Fibroblast of lung (primary cell): ENCODE results near the gene ANO1.

Experiments used
- EZH2 ChIP-seq: IDR thresholded peaks from 2 replicates; pipeline ENCODE4 v1.5.1; 2012; ENCODE audit warnings: low read length, control low read depth, mild to moderate bottlenecking; ENCODE audit errors: missing control alignments
- TF ChIP-seq, protein P1 (sequence below), 2 donors: IDR thresholded peaks in 1 of 2; conservative IDR thresholded peaks in 1 of 2; 1 replicate in 1 of 2; 2 replicates in 1 of 2; pipeline ENCODE4 v1.5.1; 2011 to 2012; ENCODE audit warnings: low read length in 2 of 2, control low read depth in 1 of 2, inconsistent platforms in 1 of 2, low read depth in 1 of 2, mild to moderate bottlenecking in 1 of 2

DNA sequence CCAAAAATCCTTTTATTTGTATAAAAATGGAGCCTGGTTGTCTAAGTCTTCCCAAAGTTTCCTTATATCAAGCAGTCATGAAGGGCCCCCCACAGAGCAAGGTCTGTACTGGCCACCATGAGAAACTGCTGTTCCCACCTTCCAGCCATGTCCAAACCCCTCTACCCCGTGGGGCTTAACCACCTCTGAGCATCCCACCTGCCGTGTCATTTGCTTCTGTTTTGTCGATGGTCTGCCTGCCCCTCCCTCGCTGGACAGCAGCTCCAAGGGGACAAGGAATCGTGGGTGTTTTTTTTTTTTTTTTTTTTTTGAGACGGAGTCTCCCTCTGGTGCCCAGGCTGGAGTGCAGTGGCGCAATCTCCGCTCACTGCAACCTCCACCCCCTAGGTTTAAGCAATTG, 11.1 kb upstream of the ANO1 start:
- TF ChIP-seq, protein P1, sequence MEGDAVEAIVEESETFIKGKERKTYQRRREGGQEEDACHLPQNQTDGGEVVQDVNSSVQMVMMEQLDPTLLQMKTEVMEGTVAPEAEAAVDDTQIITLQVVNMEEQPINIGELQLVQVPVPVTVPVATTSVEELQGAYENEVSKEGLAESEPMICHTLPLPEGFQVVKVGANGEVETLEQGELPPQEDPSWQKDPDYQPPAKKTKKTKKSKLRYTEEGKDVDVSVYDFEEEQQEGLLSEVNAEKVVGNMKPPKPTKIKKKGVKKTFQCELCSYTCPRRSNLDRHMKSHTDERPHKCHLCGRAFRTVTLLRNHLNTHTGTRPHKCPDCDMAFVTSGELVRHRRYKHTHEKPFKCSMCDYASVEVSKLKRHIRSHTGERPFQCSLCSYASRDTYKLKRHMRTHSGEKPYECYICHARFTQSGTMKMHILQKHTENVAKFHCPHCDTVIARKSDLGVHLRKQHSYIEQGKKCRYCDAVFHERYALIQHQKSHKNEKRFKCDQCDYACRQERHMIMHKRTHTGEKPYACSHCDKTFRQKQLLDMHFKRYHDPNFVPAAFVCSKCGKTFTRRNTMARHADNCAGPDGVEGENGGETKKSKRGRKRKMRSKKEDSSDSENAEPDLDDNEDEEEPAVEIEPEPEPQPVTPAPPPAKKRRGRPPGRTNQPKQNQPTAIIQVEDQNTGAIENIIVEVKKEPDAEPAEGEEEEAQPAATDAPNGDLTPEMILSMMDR (conservative IDR thresholded peaks at IDR 0.05 in 1 of 2, IDR thresholded peaks at IDR 0.05 in 1 of 2; ENCODE audit: low read depth in 1 of 2, low read length in 2 of 2), result no peak
- TF ChIP-seq EZH2, result no peak
